HL-60 (cell line): ENCODE results near the gene ATF6.

ENCODE experiments used
- DNase-seq, 2 experiments: peaks; one replicate each; pipeline ENCODE4 v3.0.0-alpha.2; 2010 to 2020; ENCODE audit warnings: low read depth in 1 of 2, low spot score in 1 of 2
- H3K27ac ChIP-seq: fragments of 250-450 bp; sonication (Bioruptor Pico); replicated peaks from 2 replicates; pipeline ENCODE4 v1.5.1; 2020; ENCODE audit warnings: mild to moderate bottlenecking, moderate library complexity
- H3K27me3 ChIP-seq: fragments of 250-450 bp; sonication (Bioruptor Pico); 2 replicates; pipeline ENCODE4 v1.5.1; 2021; ENCODE audit warnings: mild to moderate bottlenecking, moderate library complexity; ENCODE audit not compliant: insufficient read depth, poor library complexity, severe bottlenecking
- H3K4me3 ChIP-seq: replicated peaks from 2 replicates; pipeline ENCODE4 v1.5.1; 2011; ENCODE audit warnings: mild to moderate bottlenecking, control low read depth, low read length; ENCODE audit not compliant: insufficient read depth
- GABPA ChIP-seq: IDR thresholded peaks from 2 replicates; pipeline ENCODE4 v1.6.1; 2012; ENCODE audit warnings: low read depth
- POLR2AphosphoS5 ChIP-seq: IDR thresholded peaks from 2 replicates; pipeline ENCODE4 v1.6.1; 2012; ENCODE audit warnings: low read depth
- SPI1 ChIP-seq: IDR thresholded peaks from 2 replicates; pipeline ENCODE4 v1.6.1; 2012; ENCODE audit warnings: low read depth, mild to moderate bottlenecking, borderline replicate concordance
- TF ChIP-seq, protein P1 (sequence below): IDR thresholded peaks from 2 replicates; pipeline ENCODE4 v1.6.1; 2012; ENCODE audit warnings: low read depth; ENCODE audit not compliant: insufficient replicate concordance
- TF ChIP-seq, protein P2 (sequence below): IDR thresholded peaks from one replicate; pipeline ENCODE4 v1.5.1; 2011; ENCODE audit warnings: low read length, control low read depth, inconsistent platforms; ENCODE audit not compliant: insufficient read depth

Gene ATF6

DNA sequence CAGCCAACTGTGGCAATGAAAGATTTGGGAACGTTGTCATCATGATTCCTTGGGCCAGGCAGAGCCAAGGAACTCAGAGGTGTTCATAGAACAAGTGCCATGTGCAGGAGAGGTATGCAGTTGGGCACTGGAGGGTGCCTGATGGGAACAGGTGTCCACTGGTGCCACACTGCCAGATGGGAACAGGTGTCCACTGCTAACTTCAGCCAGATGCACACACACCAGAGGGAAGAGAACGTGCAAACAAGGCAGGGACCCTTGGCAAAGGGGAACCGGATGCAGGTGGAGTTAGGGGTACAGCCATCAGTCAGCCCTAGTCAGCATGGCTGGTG lies 244.0 kb downstream of the ATF6 start:
- no peak overlapping the region for H3K27ac ChIP-seq
- no peak overlapping the region for H3K4me3 ChIP-seq
- TF ChIP-seq SPI1 (no peak), GABPA (no peak)
- TF ChIP-seq, protein P1, sequence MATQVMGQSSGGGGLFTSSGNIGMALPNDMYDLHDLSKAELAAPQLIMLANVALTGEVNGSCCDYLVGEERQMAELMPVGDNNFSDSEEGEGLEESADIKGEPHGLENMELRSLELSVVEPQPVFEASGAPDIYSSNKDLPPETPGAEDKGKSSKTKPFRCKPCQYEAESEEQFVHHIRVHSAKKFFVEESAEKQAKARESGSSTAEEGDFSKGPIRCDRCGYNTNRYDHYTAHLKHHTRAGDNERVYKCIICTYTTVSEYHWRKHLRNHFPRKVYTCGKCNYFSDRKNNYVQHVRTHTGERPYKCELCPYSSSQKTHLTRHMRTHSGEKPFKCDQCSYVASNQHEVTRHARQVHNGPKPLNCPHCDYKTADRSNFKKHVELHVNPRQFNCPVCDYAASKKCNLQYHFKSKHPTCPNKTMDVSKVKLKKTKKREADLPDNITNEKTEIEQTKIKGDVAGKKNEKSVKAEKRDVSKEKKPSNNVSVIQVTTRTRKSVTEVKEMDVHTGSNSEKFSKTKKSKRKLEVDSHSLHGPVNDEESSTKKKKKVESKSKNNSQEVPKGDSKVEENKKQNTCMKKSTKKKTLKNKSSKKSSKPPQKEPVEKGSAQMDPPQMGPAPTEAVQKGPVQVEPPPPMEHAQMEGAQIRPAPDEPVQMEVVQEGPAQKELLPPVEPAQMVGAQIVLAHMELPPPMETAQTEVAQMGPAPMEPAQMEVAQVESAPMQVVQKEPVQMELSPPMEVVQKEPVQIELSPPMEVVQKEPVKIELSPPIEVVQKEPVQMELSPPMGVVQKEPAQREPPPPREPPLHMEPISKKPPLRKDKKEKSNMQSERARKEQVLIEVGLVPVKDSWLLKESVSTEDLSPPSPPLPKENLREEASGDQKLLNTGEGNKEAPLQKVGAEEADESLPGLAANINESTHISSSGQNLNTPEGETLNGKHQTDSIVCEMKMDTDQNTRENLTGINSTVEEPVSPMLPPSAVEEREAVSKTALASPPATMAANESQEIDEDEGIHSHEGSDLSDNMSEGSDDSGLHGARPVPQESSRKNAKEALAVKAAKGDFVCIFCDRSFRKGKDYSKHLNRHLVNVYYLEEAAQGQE, result no peak
- DNase-seq, result no peak
- H3K27me3 ChIP-seq, result no peaks in the 10 kb centered on the region

DNA sequence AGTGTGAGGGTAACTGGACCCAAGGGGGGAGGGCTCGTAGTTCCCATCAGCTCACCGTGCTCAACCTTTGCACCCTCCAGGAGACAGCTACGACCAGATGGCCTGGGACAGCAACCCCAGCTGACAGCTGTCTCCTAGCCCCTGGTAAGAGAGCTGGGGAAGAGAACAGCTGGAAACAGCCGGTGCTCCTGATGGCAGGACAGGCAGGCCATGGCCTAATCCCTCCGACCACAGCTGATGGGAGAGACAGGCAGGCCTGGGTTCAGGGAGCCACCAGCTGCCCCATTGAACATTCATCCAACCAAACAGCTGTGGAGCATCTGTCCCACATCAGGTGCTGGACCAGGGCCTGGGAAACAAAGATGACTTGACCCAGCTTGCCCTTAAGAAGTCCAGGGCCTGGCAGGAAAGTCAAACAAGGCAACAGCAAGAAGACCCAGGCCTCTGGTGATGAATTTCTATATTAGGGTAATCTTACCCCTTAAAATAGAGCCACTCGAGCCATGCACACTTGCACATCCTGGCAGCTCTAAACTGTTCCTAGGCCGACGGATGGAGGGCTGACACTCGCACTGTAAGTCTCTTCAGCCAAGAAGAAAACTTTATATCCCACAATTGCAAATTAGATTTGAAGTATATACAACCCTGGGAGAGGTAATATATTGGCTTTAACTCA lies 245.4 kb downstream of the ATF6 start:
- no peak overlapping the region for H3K4me3 ChIP-seq
- H3K27ac ChIP-seq, result no peak overlapping the region
- no peak for DNase-seq
- H3K27me3 ChIP-seq, result no peaks in the 10 kb centered on the region
- TF ChIP-seq, protein P2, sequence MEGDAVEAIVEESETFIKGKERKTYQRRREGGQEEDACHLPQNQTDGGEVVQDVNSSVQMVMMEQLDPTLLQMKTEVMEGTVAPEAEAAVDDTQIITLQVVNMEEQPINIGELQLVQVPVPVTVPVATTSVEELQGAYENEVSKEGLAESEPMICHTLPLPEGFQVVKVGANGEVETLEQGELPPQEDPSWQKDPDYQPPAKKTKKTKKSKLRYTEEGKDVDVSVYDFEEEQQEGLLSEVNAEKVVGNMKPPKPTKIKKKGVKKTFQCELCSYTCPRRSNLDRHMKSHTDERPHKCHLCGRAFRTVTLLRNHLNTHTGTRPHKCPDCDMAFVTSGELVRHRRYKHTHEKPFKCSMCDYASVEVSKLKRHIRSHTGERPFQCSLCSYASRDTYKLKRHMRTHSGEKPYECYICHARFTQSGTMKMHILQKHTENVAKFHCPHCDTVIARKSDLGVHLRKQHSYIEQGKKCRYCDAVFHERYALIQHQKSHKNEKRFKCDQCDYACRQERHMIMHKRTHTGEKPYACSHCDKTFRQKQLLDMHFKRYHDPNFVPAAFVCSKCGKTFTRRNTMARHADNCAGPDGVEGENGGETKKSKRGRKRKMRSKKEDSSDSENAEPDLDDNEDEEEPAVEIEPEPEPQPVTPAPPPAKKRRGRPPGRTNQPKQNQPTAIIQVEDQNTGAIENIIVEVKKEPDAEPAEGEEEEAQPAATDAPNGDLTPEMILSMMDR, result no peak
- TF ChIP-seq GABPA (no peak), SPI1 (no peak), POLR2AphosphoS5 (no peak)
- TF ChIP-seq, protein P1, result no peak

DNA sequence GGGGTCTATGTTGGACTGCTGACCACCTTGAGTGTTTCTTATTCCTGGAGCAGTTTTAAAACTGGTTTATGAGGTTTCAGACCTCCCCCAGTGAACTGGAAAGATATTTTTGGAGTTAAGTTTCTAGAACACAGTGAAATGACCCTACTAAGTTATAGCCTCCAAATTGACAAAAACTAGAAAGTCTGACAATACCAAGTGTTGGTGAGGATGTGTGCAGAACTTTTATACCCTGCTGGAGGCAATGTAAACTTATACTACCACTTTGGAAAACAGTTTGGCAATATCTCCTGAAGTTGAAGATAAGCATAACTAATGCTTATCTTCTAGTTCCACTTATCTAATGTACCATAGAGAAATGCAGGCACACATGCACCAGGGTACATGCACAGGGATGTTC lies 247.2 kb downstream of the ATF6 start:
- no peaks in the 10 kb centered on the region for H3K27me3 ChIP-seq
- H3K4me3 ChIP-seq, result no peak overlapping the region
- no peak for DNase-seq
- H3K27ac ChIP-seq, result no peak overlapping the region
- TF ChIP-seq GABPA (no peak), SPI1 (no peak), POLR2AphosphoS5 (no peak)
- TF ChIP-seq, protein P2, result no peak
- TF ChIP-seq, protein P1, result no peak
